SK-N-SH (cell line): Measurements from ENCODE around the gene ALDH4A1.

Experiments used
- FOXJ3 ChIP-seq: sonication (generic); formaldehyde crosslinking; IDR thresholded peaks from 2 replicates; pipeline ENCODE4 v1.5.1; 2020; ENCODE audit warnings: mild to moderate bottlenecking, missing genetic modification reagents
- IRF3 ChIP-seq: fragments of 150-350 bp; IDR thresholded peaks from 2 replicates; pipeline ENCODE4 v1.6.1; 2016; ENCODE audit warnings: mild to moderate bottlenecking, low read depth, low read length
- MAX ChIP-seq: IDR thresholded peaks from 2 replicates; pipeline ENCODE4 v1.4.0; 2012; ENCODE audit warnings: low read depth
- PBX3 ChIP-seq: IDR thresholded peaks from 2 replicates; pipeline ENCODE4; 2012
- RAD21 ChIP-seq: IDR thresholded peaks from 2 replicates; pipeline ENCODE4 v1.6.1; 2012; ENCODE audit warnings: mild to moderate bottlenecking, low read length
- RCOR1 ChIP-seq: fragments of 150-350 bp; IDR thresholded peaks from 2 replicates; pipeline ENCODE4 v1.6.1; 2017; ENCODE audit warnings: antibody characterized with exemption, low read length
- SIN3A ChIP-seq: IDR thresholded peaks from 2 replicates; pipeline ENCODE4 v1.6.1; 2012; ENCODE audit warnings: low read depth, mild to moderate bottlenecking, low read length, moderate library complexity, borderline replicate concordance
- SMC3 ChIP-seq: IDR thresholded peaks from 2 replicates; pipeline ENCODE4 v1.6.1; 2012; ENCODE audit warnings: low read depth, low read length, improper control_type of control experiment
- TCF12 ChIP-seq: IDR thresholded peaks from 2 replicates; pipeline ENCODE4 v1.4.0; 2012
- YY1 ChIP-seq: IDR thresholded peaks from 2 replicates; pipeline ENCODE4 v1.4.0; 2012; ENCODE audit warnings: low read depth, mild to moderate bottlenecking
- TF ChIP-seq, protein P1 (sequence below): fragments of 200-600 bp; sonication (generic); IDR thresholded peaks from 2 replicates; pipeline ENCODE4 v1.6.1; 2017; ENCODE audit warnings: antibody characterized with exemption, mild to moderate bottlenecking, moderate library complexity

GRCh38 chr1:18925279-18925678 lies 22.9 kb upstream of the ALDH4A1 start:
- no peak for TF ChIP-seq MAX
- no peak for TF ChIP-seq SIN3A
- TF ChIP-seq, protein P1, sequence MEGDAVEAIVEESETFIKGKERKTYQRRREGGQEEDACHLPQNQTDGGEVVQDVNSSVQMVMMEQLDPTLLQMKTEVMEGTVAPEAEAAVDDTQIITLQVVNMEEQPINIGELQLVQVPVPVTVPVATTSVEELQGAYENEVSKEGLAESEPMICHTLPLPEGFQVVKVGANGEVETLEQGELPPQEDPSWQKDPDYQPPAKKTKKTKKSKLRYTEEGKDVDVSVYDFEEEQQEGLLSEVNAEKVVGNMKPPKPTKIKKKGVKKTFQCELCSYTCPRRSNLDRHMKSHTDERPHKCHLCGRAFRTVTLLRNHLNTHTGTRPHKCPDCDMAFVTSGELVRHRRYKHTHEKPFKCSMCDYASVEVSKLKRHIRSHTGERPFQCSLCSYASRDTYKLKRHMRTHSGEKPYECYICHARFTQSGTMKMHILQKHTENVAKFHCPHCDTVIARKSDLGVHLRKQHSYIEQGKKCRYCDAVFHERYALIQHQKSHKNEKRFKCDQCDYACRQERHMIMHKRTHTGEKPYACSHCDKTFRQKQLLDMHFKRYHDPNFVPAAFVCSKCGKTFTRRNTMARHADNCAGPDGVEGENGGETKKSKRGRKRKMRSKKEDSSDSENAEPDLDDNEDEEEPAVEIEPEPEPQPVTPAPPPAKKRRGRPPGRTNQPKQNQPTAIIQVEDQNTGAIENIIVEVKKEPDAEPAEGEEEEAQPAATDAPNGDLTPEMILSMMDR: no peak
- TF ChIP-seq RAD21: no peak
- TF ChIP-seq PBX3: no peak
- TF ChIP-seq TCF12: no peak
- TF ChIP-seq YY1: no peak
- no peak for TF ChIP-seq RCOR1
- TF ChIP-seq FOXJ3 (CRISPR knock-in tag): no peak
- TF ChIP-seq IRF3: no peak
- TF ChIP-seq SMC3: no peak
